Upper lobe of left lung (tissue), 4 donors: ENCODE measurements around the gene COL19A1.

Experiments
- EP300 ChIP-seq, 4 donors: sonication (generic); formaldehyde crosslinking; IDR thresholded peaks; one replicate each; pipeline ENCODE4 v1.5.1; 2017; ENCODE audit warnings: antibody characterized with exemption in 4 of 4, control low read depth in 2 of 4
- POLR2A ChIP-seq, 4 donors: fragments of 450-650 bp; IDR thresholded peaks; one replicate each; pipeline ENCODE4 v1.5.1; 2016 to 2017; ENCODE audit warnings: antibody characterized with exemption in 4 of 4, mild to moderate bottlenecking in 2 of 4
- POLR2AphosphoS5 ChIP-seq, 2 donors: sonication (generic); formaldehyde crosslinking; IDR thresholded peaks; one replicate each; pipeline ENCODE4 v1.5.1; 2017; ENCODE audit warnings: antibody characterized with exemption in 2 of 2
- TF ChIP-seq, protein P1 (sequence below), 6 experiments: fragments of 450-650 bp in 4 of 6; fragments of 200-600 bp in 2 of 6; sonication (generic) in 2 of 6; IDR thresholded peaks; one replicate each; pipeline ENCODE4 v1.5.1; 2016 to 2019; ENCODE audit warnings: antibody characterized with exemption in 6 of 6

DNA sequence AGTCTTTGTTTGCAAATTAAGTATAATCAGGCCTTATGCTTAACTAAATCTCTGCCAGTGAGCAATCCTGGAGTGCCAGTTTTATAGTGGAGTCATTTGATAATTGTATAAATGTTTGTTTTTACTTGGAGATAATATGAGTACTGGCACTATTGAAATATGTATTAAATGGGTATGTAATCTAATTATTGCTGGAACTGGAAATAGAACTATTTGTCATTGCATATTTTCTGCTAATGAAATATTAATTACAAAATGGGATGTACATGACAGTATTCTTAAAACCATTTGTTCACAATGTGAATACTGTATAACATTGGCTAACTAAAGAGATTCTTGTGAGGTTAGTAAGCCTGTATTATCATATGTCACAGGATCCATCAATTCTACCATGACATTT is 49.0 kb upstream of the COL19A1 start:
- TF ChIP-seq, protein P1, sequence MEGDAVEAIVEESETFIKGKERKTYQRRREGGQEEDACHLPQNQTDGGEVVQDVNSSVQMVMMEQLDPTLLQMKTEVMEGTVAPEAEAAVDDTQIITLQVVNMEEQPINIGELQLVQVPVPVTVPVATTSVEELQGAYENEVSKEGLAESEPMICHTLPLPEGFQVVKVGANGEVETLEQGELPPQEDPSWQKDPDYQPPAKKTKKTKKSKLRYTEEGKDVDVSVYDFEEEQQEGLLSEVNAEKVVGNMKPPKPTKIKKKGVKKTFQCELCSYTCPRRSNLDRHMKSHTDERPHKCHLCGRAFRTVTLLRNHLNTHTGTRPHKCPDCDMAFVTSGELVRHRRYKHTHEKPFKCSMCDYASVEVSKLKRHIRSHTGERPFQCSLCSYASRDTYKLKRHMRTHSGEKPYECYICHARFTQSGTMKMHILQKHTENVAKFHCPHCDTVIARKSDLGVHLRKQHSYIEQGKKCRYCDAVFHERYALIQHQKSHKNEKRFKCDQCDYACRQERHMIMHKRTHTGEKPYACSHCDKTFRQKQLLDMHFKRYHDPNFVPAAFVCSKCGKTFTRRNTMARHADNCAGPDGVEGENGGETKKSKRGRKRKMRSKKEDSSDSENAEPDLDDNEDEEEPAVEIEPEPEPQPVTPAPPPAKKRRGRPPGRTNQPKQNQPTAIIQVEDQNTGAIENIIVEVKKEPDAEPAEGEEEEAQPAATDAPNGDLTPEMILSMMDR (IDR thresholded peaks at IDR 0.05): no peak
- TF ChIP-seq POLR2A (IDR thresholded peaks at IDR 0.05): no peak
- TF ChIP-seq POLR2AphosphoS5 (IDR thresholded peaks at IDR 0.05): no peak
- TF ChIP-seq EP300 (IDR thresholded peaks at IDR 0.05): no peak
